Colon (tissue), 2 donors: ENCODE results near the gene CLEC16A.
"Not testable (repeated sequence)": the region's sequence is repeated elsewhere in the genome, so short reads cannot be mapped to it uniquely, and the experiment has no call there.

Experiments used
- FAIRE-seq: peaks from 2 replicates; lab custom pipeline; 2012; peaks lifted over from hg19 to GRCh38; lab: Jason Lieb, UNC
- donor health status: control.
- donor health status: control.

Gene CLEC16A

DNA sequence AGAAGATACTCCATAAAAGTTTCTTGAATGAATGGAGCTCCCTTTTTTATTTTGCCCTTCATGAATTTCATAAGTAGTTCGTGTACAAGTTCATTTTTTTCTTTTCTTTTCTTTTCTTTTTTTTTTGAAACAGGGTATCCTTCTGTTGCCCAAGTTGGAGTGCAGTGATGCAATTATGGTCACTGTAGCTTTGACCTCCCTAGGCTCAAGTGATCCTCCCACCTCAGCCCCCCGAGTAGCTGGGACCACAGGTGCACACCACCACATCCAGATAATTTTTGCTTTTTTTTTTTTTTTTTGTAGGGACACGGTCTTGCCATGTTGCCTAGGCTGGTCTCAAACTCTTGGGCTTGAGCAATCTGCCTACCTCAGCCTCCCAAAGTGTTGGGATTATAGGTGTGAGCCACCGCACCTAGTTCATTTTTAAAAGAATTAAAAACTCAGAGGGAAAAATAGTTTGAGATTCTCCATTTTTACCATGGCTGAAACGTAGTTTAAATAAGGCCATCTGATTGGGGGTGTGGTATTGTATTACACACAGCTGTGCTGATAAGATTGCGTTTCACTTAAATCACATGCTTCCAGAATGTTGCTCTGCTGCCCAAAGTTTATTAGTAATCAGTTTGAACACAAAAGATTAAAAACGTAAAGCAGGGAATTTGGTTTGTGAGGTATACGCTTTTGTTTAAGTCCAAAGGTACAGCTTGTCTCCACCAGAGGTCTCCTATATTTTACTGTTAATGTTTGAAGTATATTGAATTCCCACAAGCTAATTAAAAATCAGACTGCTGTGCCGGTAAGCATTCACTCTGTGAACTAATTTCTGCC, 157.5 kb downstream of the CLEC16A start:
- no peak for FAIRE-seq

DNA sequence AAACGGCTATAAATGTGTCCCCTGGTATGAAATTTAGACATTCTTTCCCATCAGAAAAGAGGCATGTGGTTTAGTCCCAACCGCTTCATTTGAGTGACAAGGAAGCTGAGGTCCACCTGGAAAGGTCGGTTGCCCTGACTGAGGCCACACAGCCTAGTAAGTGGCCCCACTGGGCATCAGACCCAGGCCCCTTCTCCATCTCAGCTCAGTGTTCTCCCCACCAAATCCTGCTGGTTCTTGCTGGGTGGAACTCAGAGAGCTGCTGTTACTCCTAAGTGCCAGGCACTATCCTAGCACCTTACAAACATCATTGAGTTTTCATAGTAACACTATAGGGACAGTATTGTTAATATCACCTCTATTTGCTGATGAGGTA, 158.1 kb downstream of the CLEC16A start:
- no peak for FAIRE-seq

DNA sequence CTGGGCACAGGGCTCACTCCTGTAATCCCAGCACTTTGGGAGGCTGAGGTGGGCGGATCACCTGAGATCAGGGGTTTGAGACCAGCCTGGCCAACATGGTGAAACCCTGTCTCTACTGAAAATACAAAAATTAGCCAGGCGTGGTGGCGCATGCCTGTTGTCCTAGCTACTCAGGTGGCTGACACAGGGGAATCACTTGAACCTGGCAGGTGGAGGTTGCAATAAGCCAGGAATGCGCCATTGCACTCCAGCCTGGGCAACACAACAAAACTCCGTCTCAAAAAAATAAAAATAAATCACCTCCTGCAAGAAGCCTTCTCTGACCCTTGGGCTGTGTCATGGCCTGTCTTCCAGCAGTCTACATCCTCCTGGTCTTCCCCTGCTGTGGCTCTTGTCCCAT, 158.9 kb downstream of the CLEC16A start:
- not testable (repeated sequence) for FAIRE-seq

DNA sequence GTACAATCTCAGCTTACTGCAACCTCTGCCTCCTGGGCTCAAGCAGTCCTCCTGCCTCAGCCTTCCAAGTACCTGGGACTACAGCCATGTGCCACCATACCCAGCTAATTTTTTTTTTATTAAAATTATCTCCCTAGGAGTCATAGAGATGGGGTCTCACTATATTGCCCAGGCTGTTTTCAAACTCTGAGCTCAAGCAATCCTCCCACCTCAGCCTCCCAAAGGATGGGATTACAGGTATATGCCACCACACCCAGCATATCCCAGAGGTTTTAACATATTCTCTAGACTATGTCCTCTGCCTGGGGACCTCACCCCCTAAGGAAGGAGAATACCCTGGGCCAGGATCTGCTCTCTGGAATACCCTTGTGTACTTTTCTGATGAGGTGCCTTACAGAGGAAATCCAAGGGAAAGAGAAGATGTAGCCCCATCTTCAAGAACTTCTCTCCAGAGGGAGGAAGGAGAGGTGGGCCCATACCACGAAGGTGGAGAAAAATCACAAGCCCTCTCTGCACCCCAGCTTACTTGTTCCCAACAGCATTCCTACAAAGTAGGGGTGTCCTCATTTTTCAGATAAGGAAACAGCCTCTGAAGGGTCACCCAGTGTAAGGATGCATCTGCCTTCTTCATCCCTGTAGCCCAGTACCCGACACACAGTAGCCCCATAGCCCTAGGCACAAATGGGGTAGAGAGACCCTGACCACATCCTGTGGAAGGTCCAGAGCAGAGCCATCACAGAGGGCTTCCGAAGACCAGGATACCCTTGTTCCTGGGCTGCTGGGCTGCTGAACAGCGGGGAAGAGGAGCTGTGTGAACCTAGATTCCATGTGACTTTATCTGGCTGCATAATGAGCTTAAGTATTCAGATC, 160.0 kb downstream of the CLEC16A start:
- no peak for FAIRE-seq

DNA sequence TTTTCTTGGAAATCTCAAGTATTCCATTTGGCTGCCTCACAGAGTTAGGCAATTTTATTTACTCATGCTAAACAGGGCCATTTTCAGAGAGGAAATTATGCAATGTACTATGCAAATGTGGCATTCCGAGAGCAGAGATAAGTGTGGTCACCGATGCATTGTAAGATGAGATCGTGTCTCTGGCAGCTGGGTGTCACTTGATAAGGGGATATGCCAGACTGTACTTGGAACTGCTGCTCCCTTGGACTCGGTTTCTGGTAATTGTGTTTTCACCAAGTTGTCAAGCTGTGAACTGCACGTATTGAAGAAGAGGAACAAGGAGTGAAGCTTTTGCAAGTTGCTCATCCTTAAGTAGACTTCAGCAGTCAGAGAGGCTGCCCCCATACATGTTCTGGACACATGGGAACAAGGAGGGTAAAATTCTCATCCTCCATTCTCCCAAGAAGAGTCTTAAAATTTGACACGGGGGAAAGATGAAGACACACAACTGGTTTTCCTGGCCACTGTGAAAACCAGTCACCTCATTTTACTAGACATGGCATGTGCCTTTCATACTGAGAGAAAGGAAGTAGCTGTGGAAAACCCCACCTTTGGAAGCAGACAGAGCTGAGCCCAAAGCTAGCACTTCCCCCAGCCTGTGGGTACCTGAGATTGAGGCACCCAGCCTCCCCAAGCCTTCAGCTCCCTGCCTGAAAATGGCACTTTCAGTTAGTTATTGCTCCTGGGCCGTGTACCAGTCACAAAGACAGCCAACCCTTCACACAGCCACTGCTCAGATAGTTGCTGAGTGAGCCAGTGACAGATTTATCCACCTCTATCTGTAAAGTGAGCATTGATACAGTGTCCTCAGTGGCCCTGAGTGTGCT, 160.9 kb downstream of the CLEC16A start:
- no peak for FAIRE-seq

DNA sequence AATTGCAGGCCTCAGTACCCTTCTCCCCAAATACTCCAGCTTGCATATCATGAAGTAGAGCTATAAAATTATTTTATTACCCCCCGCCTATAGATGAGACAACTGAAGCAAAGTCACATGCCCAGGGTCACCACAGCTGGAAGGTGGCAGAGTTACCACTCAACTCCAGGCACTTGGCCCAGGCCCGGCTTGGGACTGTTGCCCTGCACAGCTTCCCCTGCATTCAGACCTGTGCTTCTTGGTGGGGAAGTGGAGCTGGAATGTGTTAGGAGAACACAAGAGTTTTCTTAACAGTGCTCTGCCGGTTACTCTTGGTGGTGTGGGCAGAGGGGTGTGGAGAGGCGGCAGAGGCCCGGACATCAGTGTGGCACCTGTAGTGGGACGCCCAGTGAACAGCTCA, 162.4 kb downstream of the CLEC16A start:
- FAIRE-seq, result no peak

DNA sequence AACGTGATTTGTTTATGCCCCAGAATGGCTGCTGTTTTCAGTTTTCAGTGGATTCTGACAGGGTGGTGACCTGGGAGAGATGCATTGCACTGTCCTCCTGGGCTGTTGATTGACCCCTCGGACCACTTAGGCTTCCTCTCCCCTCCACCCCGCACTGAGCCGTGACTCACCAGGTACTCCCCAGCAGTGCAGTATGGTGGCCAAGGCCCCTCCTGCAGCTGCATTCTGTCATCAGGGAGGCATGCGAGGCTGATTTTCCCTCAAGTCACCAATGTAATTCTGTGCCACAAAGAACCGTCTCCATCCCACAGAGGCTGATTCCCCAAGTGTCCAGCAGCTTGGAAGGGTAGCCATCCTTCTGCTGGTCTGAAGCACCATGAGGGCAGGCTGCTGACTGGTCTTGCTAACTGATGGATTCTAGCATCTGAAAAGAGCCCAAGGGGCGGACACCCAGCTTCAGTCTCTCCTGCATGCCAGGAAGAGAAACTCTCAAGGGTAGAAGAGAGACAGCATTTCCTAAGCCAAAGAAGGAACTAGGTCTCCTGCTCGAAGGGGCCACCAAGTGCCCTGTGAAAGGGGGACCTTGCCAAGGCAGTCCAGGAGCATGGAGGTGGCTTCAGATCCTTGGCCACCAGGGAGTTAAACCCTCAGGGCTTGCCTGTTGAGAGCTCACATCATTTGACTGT, 163.6 kb downstream of the CLEC16A start:
- FAIRE-seq, result no peak

DNA sequence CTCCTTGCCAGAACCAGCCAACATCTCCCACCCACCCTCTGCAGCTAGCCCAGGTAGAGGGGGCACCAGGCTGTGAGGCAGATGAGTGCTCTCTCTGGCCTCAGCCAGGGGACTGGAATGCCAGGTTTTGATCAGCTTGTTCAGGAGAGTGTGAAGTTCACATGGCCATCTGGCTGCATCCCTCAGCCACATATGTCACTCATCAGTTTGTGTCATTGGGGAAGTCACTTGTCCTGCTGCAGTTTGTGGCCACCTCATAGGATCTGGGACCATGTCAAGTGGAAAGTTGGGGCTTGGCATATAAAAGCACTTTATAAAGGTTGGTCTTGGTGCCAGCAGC, 164.1 kb downstream of the CLEC16A start:
- no peak for FAIRE-seq

DNA sequence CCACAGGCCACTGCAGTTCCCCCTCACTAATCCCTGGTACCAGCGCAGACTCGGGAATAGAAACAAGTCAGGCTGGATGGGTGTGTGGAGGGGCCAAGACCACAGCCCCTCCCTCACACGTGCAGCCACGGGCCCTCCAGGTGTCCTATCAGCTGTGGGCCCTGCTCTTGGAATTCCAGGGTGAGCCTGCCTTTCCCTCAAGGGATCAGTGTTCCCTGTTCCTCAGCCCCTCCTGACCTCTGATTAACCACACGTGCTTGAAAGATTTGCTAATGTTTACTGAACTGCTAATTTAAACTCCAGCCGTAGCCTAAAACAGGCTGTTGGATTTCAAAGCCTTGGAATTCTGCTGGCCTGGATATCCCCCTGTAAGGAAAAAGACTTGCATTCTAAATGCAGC, 165.2 kb downstream of the CLEC16A start:
- no peak for FAIRE-seq

DNA sequence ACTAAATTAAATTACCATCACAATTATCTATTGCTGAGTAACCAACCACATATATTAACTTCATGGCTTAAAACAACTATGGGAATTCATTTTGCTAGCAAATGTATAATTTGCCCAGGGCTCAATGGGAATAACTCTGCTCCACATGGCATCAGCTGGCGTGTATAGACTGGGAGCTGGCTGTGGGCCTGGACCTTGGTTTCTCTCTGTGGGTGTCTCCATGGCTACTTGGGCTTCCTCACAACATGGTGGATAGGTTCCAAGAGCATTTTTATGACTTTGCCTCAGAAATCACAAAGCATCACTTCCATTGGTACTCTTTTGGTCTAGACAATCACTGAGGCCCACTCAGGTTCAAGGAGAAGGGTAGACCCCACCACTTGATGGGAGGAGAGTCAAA, 166.8 kb downstream of the CLEC16A start:
- FAIRE-seq, result no peak

DNA sequence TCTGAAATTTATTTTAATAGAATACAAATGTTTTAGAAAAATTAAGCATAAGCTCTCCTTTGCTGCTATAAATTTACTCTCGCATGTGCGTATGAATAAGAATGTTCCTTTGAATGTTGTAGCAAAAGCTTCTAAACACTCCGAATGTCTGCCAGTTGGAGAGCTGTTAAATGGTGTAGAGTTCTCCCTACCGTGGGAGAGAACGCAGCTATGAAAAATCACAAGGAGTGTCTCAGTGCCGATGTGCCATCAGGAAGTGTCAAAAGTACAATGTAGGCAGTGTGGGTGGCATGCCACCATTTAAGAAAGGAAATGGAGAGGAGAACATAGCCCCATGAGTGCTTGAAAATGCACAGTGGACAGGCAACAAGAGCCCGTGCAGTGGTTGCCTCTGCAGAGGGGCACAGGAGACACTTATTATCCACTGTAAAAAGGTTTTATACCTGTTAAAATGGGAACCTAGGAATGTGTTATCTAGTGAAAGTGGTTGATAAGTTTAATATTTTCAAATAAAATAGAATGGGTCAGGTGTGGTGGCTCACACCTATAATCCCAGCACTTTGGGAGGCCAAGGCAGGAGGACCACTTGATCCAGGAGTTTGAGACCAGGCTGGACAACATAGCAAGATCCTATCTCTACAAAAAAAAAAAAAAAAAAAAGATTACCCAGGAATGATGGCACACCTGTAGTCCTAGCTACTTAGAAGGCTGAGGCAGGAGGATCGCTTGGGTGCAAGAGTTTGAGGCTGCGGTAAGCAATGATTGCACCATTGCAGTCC, 167.7 kb downstream of the CLEC16A start:
- FAIRE-seq, result no peak

DNA sequence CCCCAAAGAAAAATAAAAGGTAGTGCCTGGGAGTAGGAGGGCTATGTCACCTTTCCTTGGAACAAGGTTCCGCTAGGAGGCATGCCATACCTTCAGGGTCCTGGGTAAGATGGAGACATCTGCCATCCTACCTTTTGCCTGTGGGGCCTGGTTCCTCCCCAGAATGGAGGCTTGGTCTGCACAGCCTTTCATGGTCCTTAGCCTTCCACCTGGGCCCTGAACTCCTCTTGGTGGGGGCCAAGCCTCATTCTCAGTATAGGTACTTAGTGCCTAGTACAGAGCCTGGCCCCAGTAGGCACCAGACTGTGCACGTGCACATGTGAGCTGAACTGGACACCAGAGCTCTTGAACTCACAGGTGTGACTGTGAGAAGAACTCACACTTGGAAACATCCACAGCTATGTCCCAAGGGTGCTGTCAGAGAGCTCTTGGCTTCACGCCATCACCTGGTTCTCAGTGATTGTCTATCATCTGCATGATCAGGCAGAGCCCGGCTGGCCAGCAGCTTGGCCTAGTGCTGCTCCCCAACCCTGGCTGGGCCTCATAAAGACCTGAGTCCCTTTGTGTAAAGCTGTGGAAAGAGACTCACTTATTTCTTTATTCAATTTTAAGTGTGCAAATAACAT, 168.5 kb downstream of the CLEC16A start:
- no peak for FAIRE-seq

DNA sequence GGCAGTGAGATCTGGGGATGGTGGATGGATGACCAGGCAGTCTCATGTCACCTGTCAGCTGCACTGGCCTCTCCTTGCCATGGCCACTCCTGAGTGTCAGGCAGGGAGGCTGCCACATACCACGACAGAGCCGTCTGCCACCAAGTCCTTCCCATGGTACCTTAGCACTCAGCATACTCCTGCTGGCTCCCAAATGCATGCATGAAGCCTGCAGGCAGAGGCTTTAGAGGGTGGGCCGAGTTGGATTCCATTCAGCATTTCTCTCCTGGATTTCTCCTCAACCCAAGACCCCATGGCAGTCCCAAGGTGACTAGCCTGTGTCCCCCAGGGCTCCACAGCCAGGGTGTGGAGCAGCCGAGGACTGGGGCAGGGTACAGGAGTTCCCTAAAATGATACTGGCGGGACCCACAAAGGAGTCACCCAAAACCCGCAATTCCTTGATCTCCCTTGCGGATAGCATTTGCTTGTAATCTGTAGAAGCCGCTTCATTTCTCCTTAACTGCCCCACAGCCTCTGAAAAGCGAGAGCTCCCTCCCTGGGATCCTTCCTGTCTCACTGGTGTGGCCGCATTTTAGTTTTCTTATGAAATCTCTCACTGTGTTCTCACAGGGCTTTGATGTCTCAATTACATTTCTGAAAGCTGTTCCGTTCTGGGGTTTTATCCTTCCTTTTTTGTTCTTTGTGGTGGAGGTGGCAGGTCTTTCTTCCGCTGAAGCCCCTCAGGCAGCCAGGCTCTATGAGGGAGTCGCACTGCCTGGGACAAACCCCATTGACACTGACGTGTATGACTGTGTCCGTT, 170.2 kb downstream of the CLEC16A start:
- no peak for FAIRE-seq

DNA sequence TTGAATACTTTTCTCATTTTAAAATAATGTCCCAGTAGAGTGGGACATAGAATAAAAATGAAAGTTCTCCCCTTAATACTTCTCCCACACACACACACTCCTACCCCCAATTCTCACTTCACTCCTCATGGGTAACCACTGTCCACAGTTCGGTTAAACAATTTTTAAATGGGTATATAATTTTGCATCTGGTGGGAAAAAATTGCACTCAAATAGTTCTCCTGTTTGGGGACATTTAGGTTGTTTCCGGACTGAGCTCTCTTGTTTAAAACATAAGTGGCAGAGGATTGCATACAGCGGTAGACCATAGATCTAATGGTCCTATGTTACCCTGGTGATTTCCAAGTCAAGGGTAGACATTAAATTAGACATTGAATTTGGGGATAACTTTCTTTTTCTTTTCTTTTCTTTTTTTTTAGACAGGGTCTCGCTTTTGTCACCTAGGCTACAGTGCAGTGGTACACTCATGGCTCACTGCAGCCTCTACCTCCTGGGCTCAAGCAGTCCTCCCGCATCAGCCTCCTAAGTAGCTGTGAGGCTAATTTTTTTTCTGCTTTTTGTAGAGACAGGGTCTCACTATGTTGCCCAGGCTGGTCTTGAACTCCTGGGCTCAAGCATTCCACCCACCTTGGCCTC, 173.3 kb downstream of the CLEC16A start:
- no peak for FAIRE-seq

DNA sequence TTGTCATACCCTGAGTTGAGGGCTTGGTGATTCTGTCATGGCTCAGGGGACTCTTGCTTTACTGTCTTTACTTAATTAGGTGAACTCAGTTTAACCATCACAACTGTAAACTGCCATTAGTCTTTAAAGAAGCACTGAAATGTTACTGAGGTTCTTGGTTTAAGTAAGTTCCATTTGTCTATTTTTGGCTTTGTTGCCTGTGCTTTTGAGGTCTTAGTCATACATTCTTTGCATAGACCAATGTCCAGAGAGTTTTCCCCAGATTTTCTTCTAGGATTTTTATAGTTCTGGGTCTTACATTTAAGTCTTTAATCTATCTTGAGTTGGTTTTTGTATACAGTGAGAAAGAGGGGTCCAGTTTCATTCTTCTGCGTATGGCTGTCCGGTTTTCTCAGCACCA, 174.1 kb downstream of the CLEC16A start:
- FAIRE-seq, result no peak

DNA sequence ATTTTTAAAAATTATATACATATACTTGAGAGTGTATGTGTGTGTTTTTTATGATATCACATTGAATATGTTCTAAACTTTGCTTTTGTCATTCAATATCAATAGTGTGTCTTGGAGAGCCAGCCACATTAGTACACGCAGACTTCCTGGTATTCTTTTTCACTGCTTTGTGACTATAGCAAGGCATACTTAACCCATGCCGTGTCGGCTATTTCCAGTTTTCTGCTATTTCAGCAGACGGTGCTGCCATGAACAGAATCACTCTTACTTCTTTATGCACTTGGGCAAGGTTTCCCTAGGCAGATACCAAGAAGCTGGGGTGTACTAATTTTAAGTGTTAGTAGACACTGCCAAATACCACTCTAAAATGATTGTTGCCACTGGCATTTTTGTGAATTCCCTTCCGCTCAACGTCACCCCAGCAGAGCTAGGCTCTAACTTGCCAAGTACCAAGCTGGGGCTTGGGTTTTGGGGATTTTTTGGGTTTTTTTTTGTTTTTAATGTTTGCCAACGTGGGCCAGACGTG, 176.8 kb downstream of the CLEC16A start:
- no peak for FAIRE-seq

DNA sequence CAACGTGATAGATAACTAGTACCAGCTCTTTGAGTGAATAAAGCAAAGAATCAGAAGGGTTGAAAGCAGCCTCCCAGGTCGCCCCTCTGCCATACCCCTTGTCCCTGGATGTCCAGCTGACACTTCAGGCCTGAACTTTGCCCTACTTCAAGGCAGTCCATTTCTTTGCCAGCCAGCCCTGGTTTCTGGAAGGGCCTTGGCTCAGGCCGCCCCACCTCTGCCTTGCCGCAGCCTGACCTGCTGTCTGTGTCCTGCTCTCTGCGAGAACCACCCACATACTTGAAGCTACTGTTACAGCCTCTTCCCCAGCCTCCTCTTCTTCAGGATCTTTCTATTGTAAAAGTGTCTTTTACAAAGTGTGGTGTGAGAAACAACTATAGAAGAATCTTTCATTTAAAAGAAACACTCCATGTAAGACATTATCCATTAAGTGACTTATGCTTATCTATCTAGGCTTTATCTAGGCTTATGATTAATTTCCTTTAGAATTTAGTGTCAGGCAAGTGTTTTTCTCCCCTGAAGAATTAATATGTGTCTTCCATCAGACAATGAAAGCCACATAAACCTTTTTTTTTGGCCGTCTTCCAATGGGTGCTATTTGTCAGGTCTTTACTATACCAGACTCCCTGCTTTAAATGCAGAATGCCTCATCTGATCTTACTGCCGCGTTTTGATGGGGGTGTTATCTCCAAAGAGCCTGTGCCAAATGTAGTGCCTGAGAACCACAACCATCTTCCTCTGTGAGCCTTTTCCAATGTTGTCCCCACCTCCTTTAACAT, 177.7 kb downstream of the CLEC16A start:
- no peak for FAIRE-seq

DNA sequence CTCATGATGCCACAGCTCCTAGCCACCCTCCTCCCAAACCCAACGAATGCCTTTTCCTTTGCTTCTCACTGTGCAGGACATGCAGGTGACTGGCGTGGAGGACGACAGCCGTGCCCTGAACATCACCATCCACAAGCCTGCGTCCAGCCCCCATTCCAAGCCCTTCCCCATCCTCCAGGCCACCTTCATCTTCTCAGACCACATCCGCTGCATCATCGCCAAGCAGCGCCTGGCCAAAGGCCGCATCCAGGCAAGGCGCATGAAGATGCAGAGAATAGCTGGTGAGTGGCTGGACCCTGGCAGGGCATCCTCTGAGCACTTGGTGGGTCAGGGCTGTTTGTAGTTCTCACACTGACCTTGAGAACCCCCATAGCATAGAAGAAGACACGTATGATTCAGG, 179.3 kb downstream of the CLEC16A start:
- FAIRE-seq, result no peak
